CD14-positive monocyte (primary cell): ENCODE measurements around the gene SRSF12. TPM values are rescaled to one million over a fixed set of nuclear protein-coding genes. Genes with fewer than 3 reads are reported as not detected.
A peak's percentile ranks its signal among the peaks of the same experiment; 100 is the strongest.

Source experiments
- DNase-seq, 3 donors: peaks; one replicate each; pipeline ENCODE4 v3.0.0-alpha.2; 2011 to 2022
- H2AFZ ChIP-seq: 2 replicates; pipeline ENCODE4 v1.6.0; 2012; ENCODE audit warnings: mild to moderate bottlenecking, low read depth, low read length, inconsistent platforms; ENCODE audit not compliant: insufficient read depth, poor library complexity, severe bottlenecking
- H3K27ac ChIP-seq, 2 donors: 1 replicate in 1 of 2; 2 replicates in 1 of 2; pipeline ENCODE4 v1.5.1; 2012 to 2013; ENCODE audit warnings: low read length in 2 of 2, control low read depth in 1 of 2, inconsistent platforms in 1 of 2, low read depth in 1 of 2, mild to moderate bottlenecking in 1 of 2
- H3K27me3 ChIP-seq, 2 donors: one replicate each; pipeline versions ENCODE4 v1.6.0 to v1.6.1; 2011 to 2013; ENCODE audit warnings: low read length in 2 of 2; ENCODE audit not compliant: control insufficient read depth in 2 of 2, insufficient read depth in 2 of 2
- H3K36me3 ChIP-seq, 2 donors: replicated peaks in 1 of 2; 1 replicate in 1 of 2; 2 replicates in 1 of 2; pipeline versions ENCODE4 v1.5.1 to v1.6.1; 2012 to 2013; ENCODE audit warnings: low read length in 2 of 2, control low read depth in 1 of 2, inconsistent platforms in 1 of 2, mild to moderate bottlenecking in 1 of 2; ENCODE audit not compliant: insufficient read depth in 2 of 2, control insufficient read depth in 1 of 2
- H3K4me1 ChIP-seq, 2 donors: 1 replicate in 1 of 2; 2 replicates in 1 of 2; pipeline versions ENCODE4 v1.5.1 to v1.6.1; 2012 to 2013; ENCODE audit warnings: low read length in 2 of 2, control low read depth in 1 of 2, inconsistent platforms in 1 of 2, mild to moderate bottlenecking in 1 of 2, moderate library complexity in 1 of 2; ENCODE audit not compliant: insufficient read depth in 2 of 2, control insufficient read depth in 1 of 2
- H3K4me2 ChIP-seq: replicated peaks from 2 replicates; pipeline ENCODE3; 2012; ENCODE audit warnings: low read length, moderate library complexity, mild to moderate bottlenecking; ENCODE audit not compliant: poor library complexity, severe bottlenecking; ENCODE audit errors: extremely low read depth
- H3K4me3 ChIP-seq, 3 experiments: fragments of 200-600 bp in 1 of 3; sonication (generic) in 1 of 3; replicated peaks in 1 of 3; 1 replicate in 2 of 3; 2 replicates in 1 of 3; pipeline ENCODE4 v1.5.1; 2011 to 2013; ENCODE audit warnings: low read length in 3 of 3, mild to moderate bottlenecking in 3 of 3, control low read depth in 2 of 3, low read depth in 2 of 3, inconsistent platforms in 1 of 3, moderate library complexity in 1 of 3
- H3K79me2 ChIP-seq: 2 replicates; pipeline ENCODE4 v1.6.0; 2012; ENCODE audit warnings: mild to moderate bottlenecking, control low read depth, inconsistent platforms, low read length, moderate library complexity; ENCODE audit not compliant: insufficient read depth
- H3K9ac ChIP-seq: 2 replicates; pipeline ENCODE4 v1.6.0; 2017; ENCODE audit warnings: low read length, mild to moderate bottlenecking; ENCODE audit not compliant: insufficient read depth, poor library complexity, severe bottlenecking
- H3K9me3 ChIP-seq, 2 donors: replicated peaks in 1 of 2; 1 replicate in 1 of 2; 2 replicates in 1 of 2; pipeline versions ENCODE4 v1.5.1 to v1.6.1; 2012 to 2013; ENCODE audit warnings: low read length in 2 of 2, control low read depth in 1 of 2; ENCODE audit not compliant: control insufficient read depth in 1 of 2, insufficient read depth in 1 of 2
- H4K20me1 ChIP-seq: 2 replicates; pipeline ENCODE4 v1.6.0; 2012; ENCODE audit warnings: mild to moderate bottlenecking, low read length, control low read depth, moderate library complexity; ENCODE audit not compliant: insufficient read depth
- H3K27ac Mint-ChIP-seq, 7 donors: one replicate each; pipeline ENCODE4 v1.8.0; 2020; ENCODE audit warnings: mild to moderate bottlenecking in 7 of 7, mixed read lengths in 7 of 7, moderate library complexity in 6 of 7, inconsistent platforms in 2 of 7
- H3K27me3 Mint-ChIP-seq, 3 donors: one replicate each; pipeline ENCODE4 v1.8.0; 2021 to 2022; ENCODE audit warnings: low read depth in 3 of 3, mild to moderate bottlenecking in 3 of 3, mixed read lengths in 3 of 3, moderate library complexity in 3 of 3, inconsistent platforms in 1 of 3
- H3K36me3 Mint-ChIP-seq, 2 donors: one replicate each; pipeline ENCODE4 v1.8.0; 2020; ENCODE audit warnings: mixed read lengths in 2 of 2, inconsistent platforms in 1 of 2, mild to moderate bottlenecking in 1 of 2
- H3K4me1 Mint-ChIP-seq: one replicate; pipeline ENCODE4 v1.8.0; 2020; ENCODE audit warnings: mild to moderate bottlenecking, mixed read lengths
- H3K4me3 Mint-ChIP-seq, 2 donors: one replicate each; pipeline ENCODE4 v1.8.0; 2020; ENCODE audit warnings: mild to moderate bottlenecking in 2 of 2, mixed read lengths in 2 of 2, moderate library complexity in 1 of 2
- H3K9me3 Mint-ChIP-seq, 7 donors: one replicate each; pipeline ENCODE4 v1.8.0; 2020 to 2022; ENCODE audit warnings: mixed read lengths in 7 of 7, mild to moderate bottlenecking in 6 of 7, moderate library complexity in 6 of 7, inconsistent platforms in 2 of 7
- CTCF ChIP-seq: fragments of 200-600 bp; IDR thresholded peaks from one replicate; pipeline ENCODE4 v1.8.0; 2022; ENCODE audit warnings: antibody characterized with exemption, mild to moderate bottlenecking
- WGBS: methylation state at CpG from one replicate; pipeline ENCODE4 v1.1.5; 2013; ENCODE audit warnings: missing lambda C conversion rate; ENCODE audit not compliant: insufficient coverage; 5-methylcytosine and 5-hydroxymethylcytosine counted together
- intact Hi-C, 2 donors: fragments of 100-400 bp; cut with micrococcal nuclease; formaldehyde crosslinking; loops; one replicate each; pipeline versions ENCODE4 v1.15.0 to v1.15.1; 2023
- polyA plus RNA-seq, 3 donors: library from polyadenylated mRNA; depleted of rRNA in 1 of 3; unstranded in 2 of 3; stranded (reverse) in 1 of 3; fragments of 300-500 nt in 2 of 3; fragments of >200 nt in 1 of 3; fragmentation: Illumina TruSeq in 2 of 3; gene quantifications; 1 replicate in 2 of 3; 2 replicates in 1 of 3; pipeline ENCODE4 v1.2.3, GENCODE V29; 2012 to 2021

SRSF12 gene
- polyA plus RNA-seq, 3 donors: 0.04 TPM; not detected in 2

- Histone ChIP-seq H3K9ac (no peak overlapping the region), H3K4me1 (peaks cover 46 to 53% of the 10 kb centered on the region in 2 donors), H2AFZ (no peak overlapping the region), H3K4me2 (peak overlapping the region; percentile 16), H3K27ac (peak overlapping the region in 1 of 2 donors; percentile 11), H4K20me1 (peaks cover 84% of the 10 kb centered on the region), H3K9me3 (no peaks in the 10 kb centered on the region), H3K36me3 (peaks cover 29 to 32% of the 10 kb centered on the region in 2 donors), H3K79me2 (peaks cover 55% of the 10 kb centered on the region), H3K27me3 (no peaks in the 10 kb centered on the region), H3K4me3 (peak overlapping the region in 1 of 3 experiments; percentile 12)
- H3K36me3 Mint-ChIP-seq: peaks cover 38 to 43% of the 10 kb centered on the region in 2 donors
- H3K4me1 Mint-ChIP-seq: peaks cover 66% of the 10 kb centered on the region
- peaks cover 0 to 2% (median 2%) of the 10 kb centered on the region in 3 donors for H3K27me3 Mint-ChIP-seq
- H3K4me3 Mint-ChIP-seq: peak overlapping the region in 1 of 2 donors; percentile 47
- H3K9me3 Mint-ChIP-seq: peaks cover 0 to 13% (median 0%) of the 10 kb centered on the region in 7 donors
- no peak for DNase-seq
- peak overlapping the region; percentile 47 to 87 (median 78) for H3K27ac Mint-ChIP-seq
- TF ChIP-seq CTCF: no peak
- intact Hi-C loops: loop anchor here (5.0 to 10.0 kb wide), 4 partner anchors 47 to 270 kb away; partner anchors contain the start of gene UBE2J1 (in 2 of the 2)
Measured at GRCh38 chr6:89084542-89084941, 33.3 kb downstream of the SRSF12 start.

GRCh38 chr6:89082486-89082891 is 35.4 kb downstream of the SRSF12 start:
- Histone ChIP-seq H3K27ac (peak overlapping the region; percentile 98), H3K36me3 (peaks cover 29 to 32% of the 10 kb centered on the region in 2 donors), H2AFZ (no peak overlapping the region), H3K4me3 (peak overlapping the region; percentile 66 to 97 (median 89)), H3K4me1 (peaks cover 40 to 50% of the 10 kb centered on the region in 2 donors), H3K4me2 (peak overlapping the region; percentile 87), H3K9ac (peak overlapping the region; percentile 99), H3K27me3 (no peaks in the 10 kb centered on the region), H3K9me3 (no peaks in the 10 kb centered on the region), H4K20me1 (peaks cover 64% of the 10 kb centered on the region), H3K79me2 (peaks cover 50% of the 10 kb centered on the region)
- intact Hi-C loops: loop anchor here (5.0 to 10.0 kb wide), 4 partner anchors 45 to 272 kb away; partner anchors contain the start of gene UBE2J1 (in 2 of the 2)
- H3K4me3 Mint-ChIP-seq: peak overlapping the region; percentile 90 to 96
- H3K27me3 Mint-ChIP-seq: peaks cover 0 to 2% (median 2%) of the 10 kb centered on the region in 3 donors
- DNase-seq: peak in 1 of 3 donors; percentile 21
- peaks cover 0 to 8% (median 0%) of the 10 kb centered on the region in 7 donors for H3K9me3 Mint-ChIP-seq
- H3K27ac Mint-ChIP-seq: peak overlapping the region; percentile 90 to 98 (median 97)
- 0% methylated on average over 2 of the region's 9 CpGs for WGBS
- TF ChIP-seq CTCF: no peak
- peaks cover 38 to 43% of the 10 kb centered on the region in 2 donors for H3K36me3 Mint-ChIP-seq
- H3K4me1 Mint-ChIP-seq: peaks cover 53% of the 10 kb centered on the region
